Middle frontal gyrus (tissue), 1 donor: ENCODE data around the gene PARD6A.

Experiments used
- DNase-seq: peaks from one replicate; pipeline ENCODE4 v3.0.0-alpha.2; 2015; ENCODE audit warnings: low spot score; ENCODE audit errors: extremely low spot score

PARD6A gene

GRCh38 chr16:67666559-67667452 is 6.0 kb downstream of the PARD6A start, which contains the start of the genes C16orf86 and ENKD1:
TSS of gene C16orf86 (plus strand) at chr16:67666814. CDS start at chr16:67666971, 157 bp downstream.
TSS of gene ENKD1 (minus strand) at chr16:67666750. CDS start at chr16:67666442, 308 bp downstream.
- peak; percentile 52 for DNase-seq

DNA sequence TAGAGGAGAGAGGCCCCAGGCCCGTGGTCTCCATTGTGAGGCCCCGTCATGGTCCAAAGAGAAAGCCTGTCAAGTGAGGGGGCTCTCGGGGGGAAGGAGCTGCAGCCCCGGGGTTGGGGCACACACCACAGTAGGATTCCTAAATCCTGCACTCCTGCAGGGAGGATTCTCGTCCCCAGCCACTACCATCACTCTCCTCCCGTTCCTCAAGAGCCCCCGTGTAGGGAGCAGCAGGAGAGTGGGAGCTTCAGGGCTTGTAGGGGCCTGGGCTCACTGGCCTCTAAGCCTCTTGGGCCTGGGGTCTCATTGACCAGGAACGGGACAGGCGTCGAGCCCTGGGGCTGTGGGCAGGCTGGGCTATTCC is 6.7 kb downstream of the PARD6A start:
- no peak for DNase-seq

DNA sequence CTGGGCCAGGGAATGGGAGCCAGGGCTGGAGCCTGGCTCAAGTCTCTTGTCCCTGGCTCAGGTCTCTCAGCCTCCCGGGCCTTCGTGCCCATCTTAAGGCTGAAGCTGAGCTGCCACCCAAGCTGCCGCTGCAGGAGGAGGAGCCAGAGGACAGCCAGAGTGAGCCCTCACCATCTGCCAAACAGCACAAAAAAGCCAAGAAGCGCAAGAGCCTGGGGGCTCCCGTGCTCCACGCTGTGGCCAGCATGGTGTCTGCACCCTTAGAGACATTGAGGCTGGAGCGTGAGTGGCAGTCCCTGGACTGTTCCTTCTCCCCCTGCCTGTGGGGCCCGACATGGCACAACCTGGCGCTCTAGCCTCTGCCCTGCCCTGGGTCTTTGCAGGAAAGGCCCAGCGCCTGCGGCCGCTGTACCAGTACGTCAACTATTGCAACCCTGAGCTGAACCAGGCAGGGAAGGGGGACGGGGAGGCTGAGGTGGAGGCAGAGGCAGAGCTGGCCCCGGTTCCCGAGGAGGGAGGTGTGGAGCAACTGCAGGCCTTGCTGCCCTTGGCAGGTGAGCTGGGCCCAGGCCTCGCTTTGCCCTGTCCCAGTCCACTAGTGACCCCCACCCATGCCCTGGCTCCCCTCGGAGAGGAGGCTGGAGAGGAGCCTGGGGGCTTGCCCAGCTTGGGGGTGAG is 7.2 kb downstream of the PARD6A start:
- peak; percentile 68 for DNase-seq

- DNase-seq = no peak
These were observed 7.9 kb downstream of the PARD6A start for GRCh38 chr16:67668495-67669157.

DNA sequence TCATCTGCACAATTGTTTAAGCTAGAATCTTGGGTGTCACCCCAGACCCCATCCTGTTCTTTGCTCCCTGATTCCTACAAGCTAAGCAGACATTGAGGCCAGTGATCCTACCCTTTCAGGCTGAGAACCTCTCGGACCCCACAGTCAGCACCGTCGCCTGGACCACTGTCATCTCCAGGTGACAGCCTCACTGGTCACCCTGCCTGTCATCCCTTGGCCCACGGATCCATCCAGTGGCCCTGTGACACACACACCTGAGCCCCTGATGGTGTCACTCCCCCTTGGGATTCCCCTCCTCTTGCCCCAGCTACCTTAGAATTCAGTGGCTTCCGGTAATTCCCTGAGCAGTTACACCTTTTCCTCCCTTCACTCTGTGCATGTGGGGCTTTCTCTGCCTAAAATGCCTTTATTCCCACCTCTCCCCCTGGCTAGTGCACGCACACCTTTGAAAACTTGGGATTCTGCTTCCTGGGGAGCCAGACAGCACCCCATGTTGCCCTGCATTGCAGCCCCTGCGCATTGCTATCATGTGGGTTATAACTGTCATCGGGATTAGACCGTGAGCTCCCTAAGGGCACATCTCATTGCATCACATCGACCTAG is 8.8 kb downstream of the PARD6A start:
- DNase-seq = no peak

DNA sequence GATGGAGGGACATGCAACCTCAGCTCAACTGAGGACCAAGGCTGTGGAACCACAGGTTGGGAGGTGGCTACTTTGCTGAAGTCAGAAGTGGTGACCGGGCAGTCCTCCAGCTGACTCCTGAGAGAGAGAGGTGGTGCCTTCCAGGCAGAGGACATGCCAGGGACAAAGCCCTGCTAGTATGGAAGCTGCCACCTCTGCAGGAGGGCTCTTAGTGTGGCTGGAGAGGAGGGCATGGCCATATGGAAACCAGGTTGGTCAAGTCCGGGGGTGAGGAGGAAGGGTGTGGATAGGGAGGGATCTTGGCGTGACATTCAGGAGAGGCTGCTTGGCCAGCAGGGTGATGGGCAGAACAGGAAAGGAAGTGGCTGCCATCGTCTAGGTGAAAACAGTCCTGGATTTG is 11.5 kb downstream of the PARD6A start:
- DNase-seq = no peak

DNA sequence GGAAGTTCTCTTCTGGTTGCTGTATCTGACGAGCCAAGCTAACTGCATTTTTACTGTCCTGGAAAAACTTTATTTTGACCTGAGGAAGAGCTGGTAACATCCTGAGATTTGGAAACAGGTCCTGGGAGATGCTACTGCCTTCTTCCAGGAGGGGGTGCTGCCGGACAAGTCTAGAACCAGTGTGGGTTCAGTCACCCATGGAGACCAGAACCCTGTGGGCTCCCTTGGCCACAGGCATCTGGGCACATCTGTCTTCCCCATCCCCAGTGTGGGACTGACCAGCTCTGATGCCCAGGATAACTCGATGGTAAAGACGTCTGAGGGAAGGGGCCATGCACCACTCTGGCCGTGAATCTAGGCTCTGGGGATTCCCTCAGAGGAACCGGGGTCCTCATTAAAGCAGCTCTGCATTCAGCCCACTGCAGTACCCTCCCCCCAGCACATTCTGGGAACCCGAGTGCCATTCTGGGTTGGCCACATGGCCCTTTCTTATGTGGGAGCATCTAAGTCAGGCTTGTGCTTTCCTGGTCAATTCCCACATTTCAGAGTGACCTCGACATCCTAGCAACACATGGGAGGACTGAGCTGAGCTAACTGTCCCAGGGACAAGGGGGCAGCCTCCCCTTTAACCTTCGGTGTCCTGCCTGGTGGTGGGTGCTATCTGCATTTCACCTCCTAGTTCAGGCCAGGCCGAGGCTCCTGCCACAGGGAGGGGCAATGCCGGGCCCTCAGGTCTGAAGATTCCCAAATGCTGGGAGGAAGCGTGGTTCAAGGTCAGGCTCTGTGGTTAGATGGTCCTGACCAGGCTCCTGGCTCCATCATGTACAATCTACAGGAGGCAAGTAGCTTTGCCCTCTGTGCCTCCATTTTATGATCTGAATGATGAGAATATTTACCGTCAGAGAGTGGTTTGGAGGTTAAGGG is 12.2 kb downstream of the PARD6A start:
- no peak for DNase-seq

DNA sequence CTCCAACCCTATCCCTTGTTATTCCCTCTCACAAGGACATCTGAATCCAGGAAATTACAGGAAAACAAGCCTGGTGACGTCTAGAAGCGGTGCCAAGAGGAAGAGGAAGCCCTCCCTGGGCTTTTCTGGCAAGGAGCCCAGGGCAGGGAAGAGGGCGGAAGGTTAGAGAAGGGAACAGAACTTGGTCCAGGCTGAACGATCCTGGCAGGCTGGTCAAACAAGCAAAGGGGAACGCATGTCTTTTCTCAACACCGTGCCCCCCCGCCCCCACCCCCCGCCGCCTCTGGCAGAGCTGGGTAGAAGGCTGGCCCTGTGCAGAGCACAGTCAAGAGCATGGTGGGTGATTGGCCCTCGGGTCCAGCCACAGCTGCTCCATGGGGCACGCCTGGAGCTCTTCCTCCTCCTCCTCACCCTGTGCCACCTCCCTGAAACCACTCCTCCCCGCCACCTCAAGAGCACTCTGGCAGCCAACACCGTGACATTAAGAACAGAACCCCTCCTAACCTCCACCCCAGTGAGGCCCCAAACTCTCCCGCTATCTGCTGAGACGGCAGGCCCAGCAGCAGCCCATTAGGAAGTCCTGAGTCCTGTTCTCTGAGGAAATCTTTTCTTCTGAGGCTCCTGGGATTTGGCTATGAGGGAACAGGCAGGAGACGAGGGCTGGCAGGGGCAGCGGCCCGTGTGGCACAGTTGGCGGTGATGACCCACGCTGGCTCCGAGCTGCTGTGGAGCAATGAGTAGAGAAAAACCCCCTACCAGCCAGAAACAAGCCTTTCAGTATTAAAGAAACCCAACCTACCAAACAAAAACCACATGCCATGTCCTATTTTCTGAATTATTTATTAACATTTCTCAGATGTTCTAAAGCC is 13.2 kb downstream of the PARD6A start:
- no peak for DNase-seq

- DNase-seq = no peak
These were observed 14.3 kb downstream of the PARD6A start for GRCh38 chr16:67674851-67675578.

GRCh38 chr16:67675579-67675935 is 14.8 kb downstream of the PARD6A start:
- DNase-seq = no peak

GRCh38 chr16:67675999-67676398 is 15.2 kb downstream of the PARD6A start:
- no peak for DNase-seq

GRCh38 chr16:67676516-67676915 is 15.8 kb downstream of the PARD6A start:
- no peak for DNase-seq

DNA sequence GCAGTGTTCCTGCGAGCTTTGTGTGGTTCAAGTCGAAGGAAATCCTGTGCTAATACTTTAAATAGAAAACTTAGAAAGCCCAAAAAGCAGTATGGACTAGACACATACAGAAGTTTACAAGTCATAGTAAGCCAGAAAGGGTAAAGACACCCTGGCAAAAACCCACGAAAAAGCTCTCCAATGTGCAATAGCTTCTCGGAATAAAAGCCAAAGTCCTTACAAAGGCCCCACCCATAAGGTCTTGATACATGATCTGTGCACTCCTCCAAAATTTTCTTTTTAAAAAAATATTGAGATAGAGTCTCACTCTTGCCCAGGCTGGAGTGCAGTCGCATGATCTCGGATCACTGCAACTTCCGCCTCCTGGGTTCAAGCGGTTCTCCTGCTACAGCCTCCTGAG is 16.2 kb downstream of the PARD6A start:
- DNase-seq = no peak

DNA sequence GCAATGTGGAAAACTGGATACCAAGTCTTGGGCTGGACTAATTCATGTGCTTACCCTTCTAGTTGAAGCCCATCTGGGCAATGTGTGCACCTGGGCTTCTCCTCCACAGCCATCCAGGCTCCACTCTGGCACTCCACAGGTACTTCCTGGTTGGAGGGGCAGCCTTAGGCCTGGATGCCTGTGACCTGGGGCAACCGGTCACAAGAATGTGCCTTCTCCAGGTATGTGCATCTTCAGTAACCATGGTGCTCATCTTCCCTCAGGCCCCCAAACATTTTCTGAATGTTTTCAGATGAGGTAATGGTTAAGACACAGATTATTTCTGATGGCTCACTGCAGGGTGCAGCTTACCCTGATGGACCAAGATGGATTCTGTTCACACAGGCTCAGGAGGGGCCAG is 17.0 kb downstream of the PARD6A start:
- DNase-seq = no peak

GRCh38 chr16:67678354-67679023 is 17.7 kb downstream of the PARD6A start:
- no peak for DNase-seq

GRCh38 chr16:67679935-67680897 is 19.5 kb downstream of the PARD6A start:
- DNase-seq = no peak

- DNase-seq = no peak
These were observed 23.0 kb downstream of the PARD6A start for GRCh38 chr16:67683767-67684166.
